HepG2 (cell line): ENCODE results near the gene BCLAF1. TPM values are rescaled to one million over a fixed set of nuclear protein-coding genes. Genes with fewer than 3 reads are reported as not detected.

Experiments used
- ARNT2 ChIP-seq: sonication (generic); formaldehyde crosslinking; IDR thresholded peaks from 2 replicates; pipeline ENCODE4 v1.8.0; 2022; ENCODE audit warnings: mild to moderate bottlenecking, low read depth, missing genetic modification reagents, moderate library complexity
- ASH2L ChIP-seq: fragments of 300-600, 200-600 bp; sonication (generic); IDR thresholded peaks from 2 replicates; pipeline ENCODE4 v1.7.0; 2017; ENCODE audit warnings: low read depth, mild to moderate bottlenecking, moderate library complexity, mixed read lengths, low read length; ENCODE audit not compliant: insufficient read length
- DDIT3 ChIP-seq: sonication (generic); formaldehyde crosslinking; IDR thresholded peaks from 2 replicates; pipeline ENCODE4 v1.4.0; 2020; ENCODE audit warnings: mild to moderate bottlenecking, missing genetic modification reagents
- GATA4 ChIP-seq: sonication (generic); IDR thresholded peaks from 2 replicates; pipeline ENCODE4 v1.6.1; 2016; ENCODE audit warnings: antibody characterized with exemption, low read depth, borderline replicate concordance
- KLF15 ChIP-seq: sonication (generic); formaldehyde crosslinking; IDR thresholded peaks from 2 replicates; pipeline ENCODE4 v1.8.1; 2023; ENCODE audit warnings: borderline replicate concordance, mild to moderate bottlenecking, inconsistent platforms, missing genetic modification reagents, mixed read lengths
- MTF2 ChIP-seq: sonication (generic); formaldehyde crosslinking; IDR thresholded peaks from 2 replicates; pipeline ENCODE4 v1.5.0; 2020; ENCODE audit warnings: missing genetic modification reagents, borderline replicate concordance
- NFIC ChIP-seq: IDR thresholded peaks from 2 replicates; pipeline ENCODE4 v1.6.1; 2012; ENCODE audit warnings: mild to moderate bottlenecking, low read length, inconsistent platforms
- PRDM10 ChIP-seq: sonication (generic); formaldehyde crosslinking; IDR thresholded peaks from 2 replicates; pipeline ENCODE4 v1.4.0; 2020; ENCODE audit warnings: low read depth, missing genetic modification reagents
- RNF219 ChIP-seq: sonication (generic); formaldehyde crosslinking; IDR thresholded peaks from 2 replicates; pipeline ENCODE4 v1.5.0; 2020; ENCODE audit warnings: mild to moderate bottlenecking, missing genetic modification reagents
- ZBTB21 ChIP-seq: sonication (generic); formaldehyde crosslinking; IDR thresholded peaks from 2 replicates; pipeline ENCODE4 v1.4.0; 2020; ENCODE audit warnings: missing genetic modification reagents
- ZNF264 ChIP-seq: sonication (generic); formaldehyde crosslinking; IDR thresholded peaks from 2 replicates; pipeline ENCODE4 v1.4.0; 2020; ENCODE audit warnings: missing genetic modification reagents
- ZNF292 ChIP-seq: sonication (generic); formaldehyde crosslinking; IDR thresholded peaks from 2 replicates; pipeline ENCODE4 v1.8.1; 2022; ENCODE audit warnings: mild to moderate bottlenecking, low read depth, missing genetic modification reagents, borderline replicate concordance
- ZNF446 ChIP-seq: sonication (generic); formaldehyde crosslinking; IDR thresholded peaks from 2 replicates; pipeline ENCODE4 v1.5.0; 2020; ENCODE audit warnings: mild to moderate bottlenecking, missing genetic modification reagents
- ZNF451 ChIP-seq: sonication (generic); formaldehyde crosslinking; IDR thresholded peaks from 2 replicates; pipeline ENCODE4 v1.5.0; 2020; ENCODE audit warnings: mild to moderate bottlenecking, missing genetic modification reagents
- ZNF552 ChIP-seq: sonication (generic); formaldehyde crosslinking; IDR thresholded peaks from 2 replicates; pipeline ENCODE4 v1.9.0; 2022; ENCODE audit warnings: missing genetic modification reagents, mild to moderate bottlenecking, borderline replicate concordance
- ZNF562 ChIP-seq: sonication (generic); formaldehyde crosslinking; IDR thresholded peaks from 2 replicates; pipeline ENCODE4 v1.8.0; 2022; ENCODE audit warnings: missing genetic modification reagents, borderline replicate concordance
- polyA plus RNA-seq, 8 experiments: library from polyadenylated mRNA; depleted of rRNA in 3 of 8; stranded (reverse) in 7 of 8; unstranded in 1 of 8; fragments of >200 nt; fragmentation: Illumina TruSeq in 4 of 8; extraction: Trizol in 4 of 8; gene quantifications; 2 replicates each; pipeline versions ENCODE4 v1.2.1 to v1.2.3, GENCODE V29; 2011 to 2016; ENCODE audit warnings: low read depth in 4 of 8, missing spikeins in 1 of 8, mixed read lengths in 1 of 8; ENCODE audit not compliant: insufficient read depth in 1 of 8
- total RNA-seq, 5 experiments: library from RNA; depleted of rRNA; stranded (reverse); fragments of >200 nt; fragmentation: Illumina TruSeq; extraction: Trizol; gene quantifications; 2 replicates each; pipeline ENCODE4 v1.2.3, GENCODE V29; 2016; ENCODE audit warnings: low read depth in 1 of 5
- TF ChIP-seq, protein P1 (sequence below): sonication (generic); formaldehyde crosslinking; IDR thresholded peaks from 2 replicates; pipeline ENCODE4 v1.5.1; 2020; ENCODE audit warnings: missing genetic modification reagents, mild to moderate bottlenecking, borderline replicate concordance

Gene BCLAF1
- total and polyA plus RNA-seq, 2 of the 13 experiments (the other 11 are each of a cell fraction or from before 2014, with no cell fraction given) = 55.3 to 292 TPM

- TF ChIP-seq PRDM10 (CRISPR knock-in tag) (no peak; the same call in 1 of the 2 replicates), NFIC (peak; percentile 49; the same call in 1 of the 2 replicates), ASH2L (peak; percentile 94), ZNF562 (CRISPR knock-in tag) (no peak), GATA4 (peak; percentile 88), ZBTB21 (CRISPR knock-in tag) (no peak), ZNF446 (0 out of 2 replicates have a peak, but pooled peaks have one; percentile 13), ZNF264 (CRISPR knock-in tag) (no peak; the same call in none of the 2 replicates), ZNF292 (CRISPR knock-in tag) (peak; percentile 73; the same call in 1 of the 2 replicates), ZNF451 (no peak; the same call in 1 of the 2 replicates), RNF219 (peak; percentile 94; the same call in 1 of the 2 replicates), DDIT3 (CRISPR knock-in tag) (no peak), KLF15 (peak; percentile 26; the same call in 1 of the 2 replicates), ARNT2 (peak; percentile 97), MTF2 (CRISPR knock-in tag) (peak; percentile 34; the same call in 1 of the 2 replicates), ZNF552 (CRISPR knock-in tag) (peak; percentile 6; the same call in 1 of the 2 replicates)
- TF ChIP-seq, protein P1, sequence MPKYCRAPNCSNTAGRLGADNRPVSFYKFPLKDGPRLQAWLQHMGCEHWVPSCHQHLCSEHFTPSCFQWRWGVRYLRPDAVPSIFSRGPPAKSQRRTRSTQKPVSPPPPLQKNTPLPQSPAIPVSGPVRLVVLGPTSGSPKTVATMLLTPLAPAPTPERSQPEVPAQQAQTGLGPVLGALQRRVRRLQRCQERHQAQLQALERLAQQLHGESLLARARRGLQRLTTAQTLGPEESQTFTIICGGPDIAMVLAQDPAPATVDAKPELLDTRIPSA (CRISPR knock-in tag) = peak; percentile 70; the same call in 1 of the 2 replicates
Observed at GRCh38 chr6:136289579-136290409, at the start of gene BCLAF1 (continued).
